ENCODE data around the gene GRID1.
"Not testable (repeated sequence)": the region's sequence is repeated elsewhere in the genome, so short reads cannot be mapped to it uniquely, and the experiment has no call there.

The GRID1 gene

DNA sequence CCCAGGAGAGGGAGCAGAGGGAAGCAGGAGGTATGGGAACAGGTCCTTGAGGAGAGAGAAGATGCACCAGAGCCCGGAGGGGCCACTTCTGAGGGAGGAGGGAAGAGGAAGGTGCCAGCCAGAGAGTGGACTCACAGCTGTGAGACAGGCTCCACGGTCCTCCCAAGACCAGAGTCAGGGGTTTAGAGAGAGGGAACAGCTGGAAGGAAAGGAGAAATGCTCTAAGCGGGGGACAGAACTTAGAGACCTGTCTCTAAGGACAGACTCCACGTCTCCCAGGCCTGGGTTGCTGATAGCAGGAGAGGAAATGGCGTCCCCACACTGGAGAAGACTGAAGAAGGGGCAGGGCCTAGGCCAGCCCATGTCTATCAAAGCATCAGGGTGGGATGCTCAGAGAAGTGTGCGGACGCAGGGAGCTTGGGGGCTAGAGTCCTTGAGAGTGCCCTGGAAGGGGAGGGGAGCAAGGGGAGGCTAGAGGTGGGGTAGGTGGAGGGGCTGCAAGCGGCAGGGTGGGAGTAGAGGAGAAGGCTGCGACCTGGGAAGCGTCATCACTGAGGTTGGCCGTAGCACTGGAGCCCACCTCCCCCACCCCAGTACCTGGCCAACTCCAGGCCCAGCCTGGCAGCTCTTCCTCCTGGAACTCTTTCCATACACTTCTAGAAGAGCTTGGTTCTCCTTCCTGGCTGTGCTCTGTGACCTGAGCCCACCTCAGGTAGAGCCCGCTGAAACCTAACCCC, 25.6 kb upstream of the GRID1 start:
- no peak for DNase-seq (ENCODE audit: low read depth, low spot score)

DNA sequence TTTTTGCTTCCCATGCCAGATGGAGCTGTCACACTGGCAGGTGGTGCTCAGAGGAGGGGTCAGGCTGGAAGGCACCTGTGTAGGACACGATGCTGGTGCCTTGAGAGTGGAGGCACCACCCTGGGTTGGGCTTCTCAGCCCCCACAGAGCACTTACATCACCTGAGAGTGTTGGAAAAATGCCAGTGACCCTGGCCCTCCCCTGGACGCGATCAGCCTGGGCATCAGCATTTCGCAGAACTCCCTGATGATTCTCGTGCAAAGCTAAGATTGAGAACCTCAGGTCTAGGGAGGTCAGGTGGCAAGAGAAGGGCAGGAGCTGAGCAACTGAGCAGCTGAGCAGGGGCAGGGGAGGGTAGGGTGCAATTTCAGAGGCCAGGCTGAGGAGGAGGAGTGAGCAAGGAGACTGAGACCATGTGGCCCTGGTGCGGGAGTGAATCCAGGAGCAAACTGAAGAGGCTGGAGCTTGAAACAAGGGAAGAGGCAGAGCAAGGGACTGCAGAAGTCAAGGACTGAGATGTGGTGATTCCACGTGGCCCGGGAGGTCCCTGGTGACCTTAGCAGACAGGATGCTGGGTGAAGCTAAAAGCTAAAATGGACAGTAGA, 24.7 kb upstream of the GRID1 start:
- DNase-seq (ENCODE audit: low read depth, low spot score), result no peak

DNA sequence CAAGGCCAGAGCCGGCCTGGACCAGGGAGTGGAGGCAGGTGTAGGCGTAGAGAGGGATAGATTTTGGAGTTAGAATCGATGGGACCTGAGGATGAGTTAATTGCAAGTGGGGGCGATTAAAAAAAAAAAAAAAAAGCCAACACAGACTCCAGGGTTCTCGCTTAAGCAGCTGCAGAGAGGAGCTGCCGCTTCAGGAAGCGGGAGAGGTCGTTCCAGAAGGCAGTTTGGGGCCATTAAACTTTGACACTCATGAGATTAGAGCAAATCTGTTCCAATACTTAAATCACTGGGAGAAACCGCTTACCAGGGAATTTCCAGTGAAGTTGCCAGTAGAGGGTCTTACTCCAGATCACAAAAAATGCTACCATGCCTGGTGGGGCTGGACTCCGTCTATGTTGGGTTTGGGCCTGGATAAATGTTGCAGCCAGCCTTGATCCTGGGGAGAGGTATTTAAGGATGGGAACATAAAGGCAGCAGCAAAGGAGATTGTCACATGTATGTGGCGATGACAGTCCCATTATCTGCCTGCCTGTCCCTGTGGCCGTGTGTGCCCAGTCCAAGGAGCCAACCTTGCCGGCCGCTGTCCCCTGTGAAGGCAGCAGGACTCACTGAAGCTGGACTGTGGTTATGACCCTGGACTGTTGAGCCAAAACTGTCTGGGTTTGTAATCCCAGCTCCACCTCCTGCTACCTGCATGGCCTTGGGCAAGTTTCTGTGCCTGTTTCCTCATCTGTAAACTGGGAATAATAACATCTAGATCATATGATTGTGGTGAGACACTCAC, 23.9 kb upstream of the GRID1 start:
- no peak for DNase-seq (ENCODE audit: low read depth, low spot score)

DNA sequence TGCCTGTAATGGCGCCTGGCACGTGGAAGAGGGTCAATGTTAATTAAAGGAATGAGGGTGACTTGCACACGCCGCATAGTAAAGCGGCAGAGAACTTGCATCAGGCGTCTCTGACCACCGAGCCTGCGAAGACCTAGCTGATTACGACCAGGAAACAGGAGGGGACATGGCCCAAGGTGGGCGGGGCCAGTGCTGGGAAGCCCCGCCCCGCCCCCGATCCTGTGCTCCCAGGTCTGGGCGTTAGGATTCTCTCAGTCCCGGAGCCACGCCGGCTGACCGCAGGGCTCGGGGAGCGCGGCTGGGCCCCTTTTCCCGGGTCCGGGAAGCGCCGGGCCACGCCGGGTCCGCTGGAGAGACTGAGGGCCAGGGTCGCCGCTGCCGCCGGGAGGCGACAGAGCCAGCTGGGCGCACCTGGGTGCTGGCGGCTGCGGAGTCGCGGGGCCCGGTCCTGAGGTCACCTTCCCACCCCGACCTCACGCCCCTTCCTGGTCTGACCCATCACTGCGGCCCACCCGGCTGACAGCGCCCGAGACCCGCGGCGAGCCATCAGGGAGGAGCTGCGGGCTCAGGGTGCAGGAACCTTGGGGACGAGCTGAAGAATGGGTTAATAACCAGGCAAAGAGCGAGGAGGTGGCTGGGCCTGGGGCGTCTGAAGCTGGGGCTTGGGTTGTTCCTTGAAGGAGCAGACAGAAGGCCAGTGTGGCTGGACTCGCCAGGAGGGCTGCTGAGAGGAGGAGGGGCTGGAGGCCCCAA, 23.0 kb upstream of the GRID1 start:
- no peak for DNase-seq (ENCODE audit: low read depth, low spot score)

DNA sequence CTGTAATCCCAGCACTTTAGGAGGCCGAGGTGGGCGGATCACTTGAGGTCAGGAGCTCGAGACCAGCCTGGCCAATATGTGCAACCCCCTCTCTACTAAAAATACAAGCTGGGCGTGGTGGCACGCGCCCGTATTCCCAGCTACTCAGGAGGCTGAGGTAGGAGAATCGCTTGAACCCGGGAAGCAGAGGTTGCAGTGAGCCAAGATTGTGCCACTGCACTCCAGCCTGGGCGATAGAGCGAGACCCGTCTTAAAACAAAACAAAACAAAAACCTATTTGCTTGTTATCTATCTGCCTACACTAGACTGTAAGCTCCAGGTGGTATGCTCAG, 22.5 kb upstream of the GRID1 start:
- not testable (repeated sequence) for DNase-seq (ENCODE audit: low read depth, low spot score)

DNA sequence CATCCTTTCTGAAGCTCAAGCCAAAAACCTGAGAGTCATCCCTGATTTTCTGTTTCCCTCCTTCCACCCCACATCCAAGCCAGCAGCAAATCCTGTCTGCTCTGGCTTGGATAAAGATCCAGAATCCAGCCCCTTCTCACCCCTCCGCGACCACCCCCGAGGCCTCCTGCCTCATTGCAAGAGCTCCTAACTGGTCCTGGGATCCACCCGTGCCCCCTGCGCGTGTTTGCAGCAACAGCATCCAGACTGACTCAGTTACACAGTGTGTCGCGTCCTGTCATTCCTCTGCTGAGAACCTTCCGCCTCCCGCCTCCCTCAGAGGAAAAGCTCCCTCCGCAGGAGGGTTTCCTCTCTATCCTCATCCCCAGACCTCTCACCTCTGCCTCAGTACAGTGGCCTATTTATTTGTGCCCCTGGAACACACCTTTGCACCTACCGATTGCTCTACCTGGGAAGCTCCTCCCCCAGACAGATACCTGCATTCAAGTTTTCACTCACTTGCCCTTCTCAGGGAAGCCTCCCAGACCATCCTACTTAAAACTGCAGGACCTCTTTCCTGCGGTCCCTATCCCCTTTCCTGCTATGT, 21.6 kb upstream of the GRID1 start:
- no peak for DNase-seq (ENCODE audit: low read depth, low spot score)

DNA sequence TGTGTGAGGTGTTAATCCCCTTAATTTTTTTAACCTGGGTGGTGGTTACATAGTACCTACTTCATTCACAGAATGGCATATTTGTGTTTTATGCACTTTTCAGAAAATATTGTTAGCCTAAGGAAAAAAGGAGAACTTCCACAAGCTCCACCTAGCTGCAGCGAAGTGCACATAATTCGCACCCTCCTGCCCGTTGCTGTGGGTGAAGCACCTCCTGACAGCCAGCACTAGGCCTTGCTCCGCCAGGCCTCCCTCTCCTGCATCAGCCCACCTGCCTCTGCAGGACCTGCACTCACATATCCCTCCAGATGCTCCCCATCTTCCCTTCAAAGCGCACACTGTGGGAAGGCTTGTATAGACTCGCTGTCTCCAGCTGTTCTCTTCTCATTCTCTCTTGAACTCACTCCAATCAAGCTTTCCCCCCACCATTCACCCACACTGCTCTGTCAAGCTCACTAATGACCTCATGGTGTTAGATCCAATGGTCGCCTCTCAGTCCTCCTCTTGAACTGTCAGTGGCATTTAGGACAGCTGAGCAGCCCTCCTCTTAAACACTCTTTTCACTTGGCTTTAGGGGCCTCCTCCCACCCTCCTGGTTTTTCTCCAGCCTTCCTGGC, 20.7 kb upstream of the GRID1 start:
- DNase-seq (ENCODE audit: low read depth, low spot score), result no peak

DNA sequence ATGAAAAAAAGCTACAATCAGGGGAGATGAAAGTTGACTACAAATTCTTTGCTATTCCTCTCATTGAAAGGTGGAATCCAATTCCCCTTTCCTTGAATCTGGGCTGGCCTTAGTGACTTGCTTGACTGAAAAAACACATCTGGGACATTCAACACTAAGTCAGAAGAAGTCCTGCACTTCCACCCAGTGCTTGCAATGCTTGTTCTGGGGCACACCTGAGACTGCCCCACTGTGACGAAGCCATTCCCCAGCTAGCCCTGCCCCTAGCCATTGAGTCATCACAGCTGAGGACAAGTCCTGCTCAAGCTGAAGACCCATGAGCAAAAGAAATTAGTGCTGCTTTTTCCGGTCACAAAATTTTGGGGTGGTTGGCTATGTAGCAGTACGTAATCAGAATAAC, 19.2 kb upstream of the GRID1 start:
- DNase-seq (ENCODE audit: low read depth, low spot score), result no peak

DNA sequence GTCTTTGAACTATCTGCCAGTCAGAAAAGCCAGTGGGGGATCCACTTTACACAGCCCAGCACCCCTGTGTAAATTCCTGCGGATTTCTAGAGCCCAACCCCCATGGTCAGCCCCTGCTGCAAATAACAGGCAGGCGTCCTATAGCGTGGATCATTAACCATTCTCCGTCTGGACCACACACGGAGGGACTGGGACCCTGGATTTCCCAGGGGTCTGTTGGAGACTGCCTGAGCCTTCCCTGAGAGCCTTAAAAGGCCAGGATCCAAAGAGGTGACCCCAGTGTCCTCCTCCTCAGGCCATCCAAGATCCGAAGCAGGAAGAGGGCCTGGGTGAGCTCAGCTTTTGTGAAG, 11.2 kb upstream of the GRID1 start:
- no peak for DNase-seq (ENCODE audit: low read depth, low spot score)

DNA sequence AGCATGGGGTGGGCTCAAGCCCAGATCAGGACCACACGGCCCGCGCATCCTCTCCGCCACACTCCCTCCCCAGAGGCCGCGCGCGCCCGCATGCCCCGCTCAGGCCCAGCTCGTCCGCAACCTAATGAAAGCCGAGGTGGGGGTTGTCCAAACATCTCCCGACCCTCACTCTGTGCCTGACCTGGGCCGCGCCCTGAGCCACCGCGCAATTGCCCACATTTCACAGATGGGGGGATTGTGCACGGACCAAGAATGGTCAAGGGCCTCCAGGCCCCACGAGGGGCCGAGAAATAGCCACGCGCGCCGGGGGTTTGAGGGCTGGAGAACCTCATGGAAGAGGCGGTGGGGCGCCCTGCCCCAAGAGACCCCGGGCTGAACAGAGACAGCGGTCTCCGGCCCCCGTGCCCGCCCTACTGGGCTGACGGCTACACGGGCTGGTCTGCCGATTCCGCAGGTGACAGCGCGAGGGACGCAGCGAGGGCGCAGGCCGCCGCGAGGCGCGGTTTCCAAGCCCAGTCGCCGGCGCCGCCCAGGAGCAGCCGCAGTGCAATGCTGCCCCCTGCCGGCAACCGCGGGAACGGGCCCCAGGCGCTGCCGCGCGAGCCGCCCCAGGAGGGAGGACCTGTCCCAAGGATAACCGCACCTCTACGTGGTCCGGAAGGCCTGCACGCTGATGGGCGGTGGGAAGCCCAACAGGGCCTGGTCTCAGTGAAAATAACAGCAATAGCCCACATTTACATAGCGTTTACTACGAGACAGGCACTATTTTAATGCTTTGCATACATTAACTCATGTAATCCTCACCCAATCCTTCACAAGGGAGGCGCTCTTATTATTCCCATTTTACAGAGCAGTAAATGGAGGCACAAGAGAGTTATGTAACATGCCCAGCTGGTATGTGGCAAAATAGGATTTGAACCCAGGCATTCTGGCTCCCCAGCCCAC, 10.5 kb upstream of the GRID1 start:
- no peak for DNase-seq (ENCODE audit: low read depth, low spot score)

DNA sequence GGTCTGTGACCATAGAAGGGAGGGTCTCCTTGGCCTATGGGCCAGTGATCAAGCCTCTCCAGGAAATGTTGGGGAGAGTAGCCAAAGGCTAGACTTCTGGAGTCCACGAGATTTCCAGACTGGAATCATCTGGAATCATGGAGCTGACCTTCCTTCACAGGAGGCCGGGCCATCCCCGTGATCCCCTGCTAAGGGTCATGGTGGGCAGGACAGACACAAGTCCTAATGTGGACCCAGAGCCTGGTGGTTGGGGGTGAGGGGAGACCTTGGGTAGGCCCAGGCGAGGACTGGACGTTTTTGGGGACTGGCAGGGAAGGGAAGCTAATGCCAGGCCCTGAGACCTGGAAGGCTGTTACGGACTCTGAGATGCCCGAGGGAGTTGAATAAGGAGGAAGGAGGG, 9.8 kb upstream of the GRID1 start:
- DNase-seq (ENCODE audit: low read depth, low spot score), result no peak

DNA sequence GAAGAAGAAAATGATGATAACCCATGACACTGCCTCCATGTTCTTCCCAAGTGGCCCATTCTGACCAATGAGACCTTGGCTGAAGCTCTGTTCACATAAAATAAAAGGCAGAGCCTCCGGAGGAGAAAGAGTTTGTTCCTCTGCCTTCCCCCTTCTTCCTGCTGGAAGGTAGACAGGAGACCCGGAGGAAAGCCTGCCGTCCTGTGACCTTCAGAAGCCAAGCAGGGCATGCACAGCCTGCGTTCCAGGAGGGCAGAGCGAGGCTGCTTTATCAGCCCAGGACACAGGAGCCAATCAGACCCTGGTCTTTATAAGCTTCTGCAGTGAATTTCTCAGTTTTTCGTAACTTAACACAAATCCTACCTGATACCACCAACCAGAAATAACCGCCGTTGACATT, 8.6 kb upstream of the GRID1 start:
- no peak for DNase-seq (ENCODE audit: low read depth, low spot score)

DNA sequence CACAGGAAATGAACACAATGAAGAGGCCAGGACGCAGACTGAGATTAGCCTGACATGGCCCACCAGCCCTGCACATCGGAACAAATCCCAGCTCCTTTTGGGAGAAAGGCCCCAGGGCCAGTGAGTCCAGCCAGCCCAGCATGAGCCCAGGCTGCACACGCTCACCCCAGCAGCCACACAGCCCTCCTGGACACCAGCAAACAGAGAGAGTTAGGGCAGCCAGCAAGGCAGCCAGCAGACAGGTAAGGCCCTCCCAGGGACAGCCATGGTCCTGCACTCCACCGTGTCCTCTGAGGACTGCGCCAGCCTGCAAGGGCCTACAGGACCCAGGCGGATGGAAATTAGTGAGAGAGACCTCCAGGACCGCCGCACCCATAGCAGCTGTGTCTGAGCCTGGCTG, 8.1 kb upstream of the GRID1 start:
- no peak for DNase-seq (ENCODE audit: low read depth, low spot score)

DNA sequence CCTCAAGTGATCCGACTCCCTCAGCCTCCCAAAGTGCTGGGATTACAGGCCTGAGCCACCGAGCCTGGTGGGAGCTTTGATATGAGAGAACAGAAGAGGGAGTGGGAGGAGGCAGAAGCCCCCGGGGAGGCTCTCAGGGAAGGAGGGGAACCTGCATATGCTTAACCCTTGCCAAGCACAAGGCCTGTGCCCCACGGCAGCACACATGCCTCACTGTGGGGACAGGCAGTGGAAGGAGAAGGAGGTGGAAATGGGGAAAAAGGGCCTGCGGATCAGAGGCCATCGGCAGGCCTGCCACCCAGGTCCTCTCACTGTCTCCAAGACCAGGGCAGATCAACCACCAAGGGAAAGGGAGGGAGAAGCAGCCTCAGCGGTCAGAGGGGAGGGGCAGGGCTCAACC, 7.2 kb upstream of the GRID1 start:
- DNase-seq (ENCODE audit: low read depth, low spot score), result no peak

DNA sequence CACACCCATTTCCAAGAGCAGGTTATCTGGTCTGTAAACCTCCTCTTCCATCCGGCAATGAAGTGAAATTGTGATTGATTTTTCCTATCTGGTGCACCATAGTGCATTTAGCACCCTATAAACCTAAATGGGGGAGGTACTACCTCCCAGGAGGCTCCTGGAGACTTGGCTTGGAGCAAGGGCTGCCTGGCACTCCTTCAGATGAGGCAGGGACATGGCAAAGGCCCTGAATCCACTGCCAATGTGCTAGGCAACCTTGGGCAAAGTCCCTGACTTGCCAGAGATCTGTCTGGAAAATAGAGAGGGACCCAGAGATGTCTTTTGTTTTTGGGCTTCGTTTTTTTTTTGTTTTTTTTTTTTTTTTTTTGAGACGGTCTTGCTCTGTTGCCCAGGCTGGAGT, 6.7 kb upstream of the GRID1 start:
- no peak for DNase-seq (ENCODE audit: low read depth, low spot score)

DNA sequence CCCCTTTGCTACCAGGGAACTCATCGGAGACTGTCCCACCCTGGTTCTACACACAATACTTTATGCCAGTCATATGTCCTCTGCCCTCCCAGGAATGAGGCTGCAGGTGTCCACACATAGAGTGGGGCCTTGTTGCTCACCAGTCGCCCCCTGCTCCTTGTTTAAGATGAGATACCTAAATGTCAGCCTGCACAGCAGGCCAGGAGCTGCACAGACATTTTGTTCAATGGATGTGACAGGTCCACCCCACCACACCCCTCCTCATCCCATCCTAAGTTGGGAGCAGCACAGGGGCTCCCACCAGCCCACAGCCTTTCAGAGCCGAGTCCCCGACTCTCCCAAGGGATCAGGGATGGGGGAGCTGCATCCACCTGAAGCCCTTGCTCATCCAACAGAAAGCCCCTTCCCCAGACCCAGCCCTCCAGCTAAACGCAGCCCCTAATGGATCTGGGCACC, 6.2 kb upstream of the GRID1 start:
- DNase-seq (ENCODE audit: low read depth, low spot score), result no peak

DNA sequence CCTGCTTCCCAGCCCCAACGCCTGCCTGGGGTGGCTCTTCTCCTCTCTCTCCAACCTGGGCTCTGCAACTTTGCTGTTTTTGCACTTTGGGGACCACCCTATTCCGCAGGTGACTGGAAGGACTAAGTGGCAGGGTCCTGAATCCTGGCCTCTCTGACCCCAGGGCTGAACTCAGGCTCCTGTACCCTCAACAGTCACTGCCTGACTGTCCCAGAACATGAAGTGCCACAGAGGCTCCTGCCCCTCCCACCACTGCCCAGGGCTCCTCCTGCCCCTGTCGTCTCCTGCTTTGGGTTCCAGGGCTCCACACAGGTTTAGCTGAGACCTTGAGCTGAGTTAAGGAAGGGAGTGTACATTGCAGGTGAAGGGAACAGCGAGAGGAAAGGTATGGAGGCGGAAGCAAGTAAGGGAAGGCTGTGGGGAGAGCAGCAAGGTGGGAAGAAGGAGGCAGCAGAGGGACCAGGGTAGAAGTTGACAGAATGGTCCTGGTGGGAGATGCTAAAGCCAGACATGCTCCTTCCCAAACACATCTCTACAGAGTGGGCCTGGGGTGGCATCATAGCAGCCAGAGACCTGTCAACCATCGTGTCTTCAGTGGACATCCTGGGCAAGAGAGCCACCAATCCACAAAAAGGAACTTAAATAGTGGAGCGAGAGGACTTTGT, 5.7 kb upstream of the GRID1 start:
- DNase-seq (ENCODE audit: low read depth, low spot score), result no peak

DNA sequence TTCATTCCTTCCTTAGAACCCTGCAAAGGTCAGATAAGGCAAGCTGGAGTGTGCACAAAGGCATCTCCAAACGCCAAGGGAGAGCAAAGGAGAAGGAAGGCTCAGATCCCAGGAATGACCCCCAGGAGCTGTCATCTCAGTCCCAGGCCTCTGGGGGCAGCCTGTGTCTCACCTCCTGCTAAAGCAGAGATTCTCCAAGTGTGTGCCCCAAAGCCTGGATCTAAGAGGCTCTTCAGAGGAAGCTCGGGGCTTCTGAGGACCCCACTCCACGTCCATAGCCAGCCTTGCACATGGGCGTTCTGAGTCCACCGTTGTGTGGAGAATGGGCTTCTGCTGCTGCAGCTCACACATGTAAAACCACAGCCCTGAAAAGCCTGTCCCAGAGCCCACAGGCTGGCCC, 5.1 kb upstream of the GRID1 start:
- no peak for DNase-seq (ENCODE audit: low read depth, low spot score)

DNA sequence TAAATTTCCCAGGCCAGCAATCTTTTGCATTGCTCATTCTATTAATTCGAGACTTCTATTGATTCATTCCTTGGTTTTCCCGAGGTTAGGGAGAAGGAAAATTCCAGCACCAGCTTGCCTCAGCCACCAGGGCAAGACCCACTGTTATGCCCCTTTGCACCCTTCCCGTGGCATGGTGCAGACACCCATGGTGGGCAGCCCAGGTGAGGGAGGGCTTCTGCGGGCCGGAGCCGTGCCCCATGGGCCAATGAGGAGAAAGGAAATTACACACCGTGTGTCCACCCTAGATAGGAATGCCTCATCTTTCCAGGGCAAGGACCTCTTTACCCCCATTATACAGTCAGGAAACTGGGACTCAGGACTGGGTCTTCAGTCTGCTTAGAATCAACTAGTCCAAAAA, 4.5 kb upstream of the GRID1 start:
- no peak for DNase-seq (ENCODE audit: low read depth, low spot score)

DNA sequence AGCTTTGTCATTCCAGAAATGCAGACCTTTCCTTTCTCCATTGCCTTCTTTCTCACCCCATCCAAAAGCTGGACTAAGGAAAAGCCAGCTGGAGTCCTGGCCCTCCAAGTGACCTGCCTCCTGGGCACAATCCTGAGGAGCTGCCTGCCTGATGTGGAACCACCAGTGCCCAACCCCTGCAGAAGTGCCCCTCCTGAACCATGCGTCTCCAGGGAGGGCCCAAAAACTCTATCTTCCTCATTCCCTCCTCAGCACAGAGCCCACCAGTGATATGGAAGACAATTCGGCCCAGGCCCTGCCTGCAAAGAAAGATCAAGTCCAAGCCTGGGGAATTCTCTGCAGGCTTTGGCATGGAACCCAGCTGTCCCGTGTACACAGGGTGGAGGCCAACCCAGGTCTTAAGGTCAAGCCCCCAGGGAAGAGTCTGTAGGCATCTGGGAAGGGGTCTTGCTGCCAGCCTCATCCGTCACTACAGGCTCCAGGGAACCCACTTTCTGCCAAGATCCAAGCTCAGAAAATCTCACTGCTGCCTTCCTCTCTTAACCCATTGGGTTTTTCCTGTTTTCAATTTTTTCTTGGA, 3.5 kb upstream of the GRID1 start:
- no peak for DNase-seq (ENCODE audit: low read depth, low spot score)
